MCF 10A (cell line): ENCODE data around the gene ELMO1. TPM values are rescaled to one million over a fixed set of nuclear protein-coding genes. Genes with fewer than 3 reads are reported as not detected.

ENCODE experiments used
- BruUV-seq: library from RNA; stranded (reverse); fragments of 400-500 nt; replicated peaks from 2 replicates; lab custom pipeline; 2021; lab: Mats Ljungman, UMichigan
- CTCF ChIA-PET: fragments of 300-600 bp; sonication (Branson Sonifier 250); formaldehyde crosslinking; extraction: SDS; loops from one replicate; lab custom pipeline; 2021; ENCODE audit warnings: antibody characterized with exemption, inconsistent platforms; lab: Yijun Ruan, JAX
- POLR2A ChIA-PET: fragments of 300-600, 350-650 bp; sonication (Branson Sonifier 250); formaldehyde crosslinking; extraction: SDS; loops from one replicate; lab custom pipeline; 2020; ENCODE audit warnings: antibody characterized with exemption, inconsistent platforms; lab: Yijun Ruan, JAX
- DNase-seq: peaks from one replicate; pipeline ENCODE4 v3.0.0-alpha.2; 2018; ENCODE audit not compliant: unreplicated experiment
- H3K27ac Mint-ChIP-seq: one replicate; pipeline ENCODE4 v1.8.0; 2022; ENCODE audit warnings: mild to moderate bottlenecking, low read depth, mixed read lengths; ENCODE audit not compliant: unreplicated experiment
- H3K27me3 Mint-ChIP-seq: one replicate; pipeline ENCODE4 v1.8.0; 2022; ENCODE audit warnings: mixed read lengths; ENCODE audit not compliant: insufficient read depth, unreplicated experiment
- H3K36me3 Mint-ChIP-seq: one replicate; pipeline ENCODE4 v1.8.0; 2022; ENCODE audit warnings: mild to moderate bottlenecking, moderate library complexity, mixed read lengths; ENCODE audit not compliant: insufficient read depth, unreplicated experiment
- H3K4me1 Mint-ChIP-seq: one replicate; pipeline ENCODE4 v1.8.0; 2022; ENCODE audit warnings: mixed read lengths; ENCODE audit not compliant: insufficient read depth, unreplicated experiment
- H3K4me3 Mint-ChIP-seq: one replicate; pipeline ENCODE4 v1.8.0; 2022; ENCODE audit warnings: mild to moderate bottlenecking, moderate library complexity, mixed read lengths; ENCODE audit not compliant: unreplicated experiment
- H3K9me3 Mint-ChIP-seq: one replicate; pipeline ENCODE4 v1.8.0; 2022; ENCODE audit warnings: mixed read lengths; ENCODE audit not compliant: unreplicated experiment
- CTCF ChIP-seq: fragments of 200-600 bp; IDR thresholded peaks from one replicate; pipeline ENCODE4 v1.8.0; 2022; ENCODE audit warnings: antibody characterized with exemption, mild to moderate bottlenecking; ENCODE audit not compliant: unreplicated experiment
- intact Hi-C: fragments of 100-400 bp; cut with micrococcal nuclease; formaldehyde crosslinking; loops from 2 replicates; pipeline ENCODE4 v1.14.1; 2022
- total RNA-seq: library from RNA; stranded (reverse); gene quantifications from 2 replicates; pipeline ENCODE4 v1.2.3, GENCODE V29; 2022

The ELMO1 gene
- total RNA-seq, 1 experiment from 2014 or later: 0.30 TPM

DNA sequence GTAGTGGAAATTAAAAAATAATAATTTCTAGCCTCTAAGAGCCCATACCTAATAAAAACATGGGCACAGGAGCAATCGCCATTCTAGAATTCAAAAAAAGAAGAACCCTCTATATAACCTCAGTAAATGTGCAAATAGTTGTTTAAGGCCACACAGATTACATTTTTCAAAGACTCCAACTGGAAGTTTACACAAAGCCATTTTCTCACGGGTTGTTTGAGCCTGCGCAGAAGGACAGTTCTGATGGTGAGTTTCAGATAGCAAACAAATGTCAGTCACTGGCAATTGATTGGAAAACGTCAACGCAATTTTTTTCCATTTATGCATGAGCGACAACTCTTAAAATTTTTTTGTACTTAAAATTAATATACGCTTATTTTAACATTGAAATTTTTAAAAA lies 23.0 kb upstream of the ELMO1 start:
- H3K36me3 Mint-ChIP-seq: no peaks in the 10 kb centered on the region
- peaks cover under 1% of the 10 kb centered on the region for H3K4me1 Mint-ChIP-seq
- TF ChIP-seq CTCF: no peak
- CTCF ChIA-PET: interaction anchor here (0.6 kb wide), 1 partner anchor 26 kb away, joined by 3 read pairs; no protein-coding TSS in a partner anchor
- no peak for DNase-seq
- intact Hi-C loops: no loop called here
- H3K9me3 Mint-ChIP-seq: peaks cover 15% of the 10 kb centered on the region
- POLR2A ChIA-PET: no interaction called here
- BruUV-seq: no TSS peak
- no peaks in the 10 kb centered on the region for H3K27me3 Mint-ChIP-seq
- H3K27ac Mint-ChIP-seq: no peak overlapping the region
- no peak overlapping the region for H3K4me3 Mint-ChIP-seq

DNA sequence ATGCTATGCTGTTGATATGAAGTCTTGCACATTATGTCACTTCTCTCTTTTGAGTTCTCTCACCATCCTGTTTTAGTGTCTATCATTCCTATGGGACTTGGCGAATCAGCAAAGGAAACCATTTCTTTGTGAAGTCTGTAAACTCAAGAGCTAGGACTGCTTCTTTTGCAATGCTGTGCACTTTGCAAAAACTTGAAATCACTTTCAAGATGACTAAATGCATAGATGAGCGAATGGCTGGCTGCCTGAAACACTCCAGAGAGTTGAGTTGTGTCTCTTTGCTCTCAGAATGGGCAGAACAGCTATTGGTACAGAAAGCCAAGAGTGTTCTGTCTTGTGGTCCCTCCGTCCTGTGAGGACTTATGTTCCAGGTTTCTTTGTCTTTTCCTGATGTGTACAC lies 18.3 kb upstream of the ELMO1 start:
- no peak for TF ChIP-seq CTCF
- no peak for DNase-seq
- CTCF ChIA-PET: no interaction called here
- intact Hi-C loops: no loop called here
- H3K36me3 Mint-ChIP-seq: no peaks in the 10 kb centered on the region
- peaks cover 15% of the 10 kb centered on the region for H3K9me3 Mint-ChIP-seq
- H3K4me1 Mint-ChIP-seq: peaks cover 7% of the 10 kb centered on the region
- H3K27ac Mint-ChIP-seq: no peak overlapping the region
- POLR2A ChIA-PET: no interaction called here
- no peak overlapping the region for H3K4me3 Mint-ChIP-seq
- no TSS peak for BruUV-seq
- no peaks in the 10 kb centered on the region for H3K27me3 Mint-ChIP-seq

DNA sequence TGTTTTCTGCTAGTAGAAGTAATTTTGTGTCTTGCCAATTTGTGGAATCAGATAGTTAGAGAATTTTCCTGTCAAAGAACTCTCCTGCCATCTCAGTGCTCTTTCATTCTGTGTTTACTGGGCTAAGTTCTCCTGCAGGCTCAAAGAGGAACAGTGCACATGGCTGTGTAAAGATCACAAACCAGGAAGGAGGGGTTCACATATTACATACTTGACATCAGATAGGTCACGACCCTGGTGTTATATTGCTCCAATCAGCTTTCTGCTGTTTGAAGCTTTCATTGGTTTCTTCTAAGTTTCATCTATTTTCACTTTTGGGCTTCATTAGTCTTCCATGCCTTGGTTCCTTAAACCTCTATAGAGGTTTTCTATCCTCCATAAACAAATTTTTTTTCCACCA lies 13.5 kb upstream of the ELMO1 start:
- BruUV-seq: no TSS peak
- H3K9me3 Mint-ChIP-seq: no peaks in the 10 kb centered on the region
- H3K27me3 Mint-ChIP-seq: peaks cover 12% of the 10 kb centered on the region
- no peak overlapping the region for H3K4me3 Mint-ChIP-seq
- peaks cover 7% of the 10 kb centered on the region for H3K4me1 Mint-ChIP-seq
- DNase-seq: no peak
- intact Hi-C loops: no loop called here
- POLR2A ChIA-PET: no interaction called here
- H3K36me3 Mint-ChIP-seq: no peaks in the 10 kb centered on the region
- no peak overlapping the region for H3K27ac Mint-ChIP-seq
- CTCF ChIA-PET: interaction anchor here (0.7 to 1.2 kb wide), 2 partner anchors 33 to 871 kb away, joined by 3 to 4 read pairs; no protein-coding TSS in a partner anchor
- TF ChIP-seq CTCF: no peak

GRCh38 chr7:37455081-37455480 lies 6.4 kb upstream of the ELMO1 start:
- CTCF ChIA-PET: interaction anchor here (0.9 to 1.2 kb wide), 2 partner anchors 41 to 219 kb away, joined by 3 to 6 read pairs; no protein-coding TSS in a partner anchor
- peaks cover 12% of the 10 kb centered on the region for H3K27me3 Mint-ChIP-seq
- H3K4me3 Mint-ChIP-seq: no peak overlapping the region

More at GRCh38 chr7:37455081-37455480, 6.4 kb upstream of the ELMO1 start:
- Mint-ChIP-seq H3K4me1 (no peaks in the 10 kb centered on the region), H3K36me3 (no peaks in the 10 kb centered on the region), H3K27ac (no peak overlapping the region), H3K9me3 (no peaks in the 10 kb centered on the region)
- intact Hi-C loops: no loop called here
- no TSS peak for BruUV-seq
- POLR2A ChIA-PET: no interaction called here
- no peak for DNase-seq
- TF ChIP-seq CTCF: no peak
